Measurements from ENCODE around the gene SULT1C3. TPM values are rescaled to one million over a fixed set of nuclear protein-coding genes. Genes with fewer than 3 reads are reported as not detected.

Gene SULT1C3
- total RNA-seq, 1 experiment from 2014 or later, result not detected

DNA sequence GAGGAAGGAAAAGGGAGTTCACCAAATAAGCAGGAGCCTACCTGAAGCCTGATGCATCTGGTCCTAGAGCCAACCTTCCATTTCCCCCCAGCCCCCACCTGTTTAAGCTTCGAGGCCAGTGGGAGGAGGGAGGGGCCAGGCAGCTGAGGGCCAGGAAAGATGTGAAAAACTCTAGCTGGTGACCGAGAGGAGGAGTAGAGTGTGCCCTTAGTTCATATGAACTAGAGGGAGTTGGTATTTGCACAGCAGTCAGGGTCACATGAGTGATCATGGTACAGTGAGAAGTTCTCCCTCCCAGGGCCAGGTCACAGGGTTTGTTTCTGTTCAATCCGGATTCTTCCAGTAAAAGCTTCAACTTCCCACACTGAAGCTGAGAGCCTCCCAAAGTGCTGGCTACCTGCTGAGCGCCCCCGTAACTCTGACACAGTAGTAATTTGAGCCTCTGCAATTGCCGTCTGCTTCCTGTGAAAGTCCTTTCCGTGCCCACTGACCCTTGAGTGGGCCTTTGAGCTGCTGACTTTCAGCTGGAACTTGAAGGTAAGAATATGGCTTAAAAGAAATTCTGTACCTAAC is 48.9 kb downstream of the SULT1C3 start, which contains the start of gene SULT1C2:
Gene SULT1C2 (plus strand): TSS at position 362 of the 573 bp plus-strand sequence. CDS start 4,773 bp downstream, outside the sequence.
- H3K9me3 Mint-ChIP-seq (ENCODE audit: unreplicated experiment), result peaks cover under 1% of the 10 kb centered on the region
- POLR2A ChIA-PET, result no interaction called here
- H3K4me1 Mint-ChIP-seq (ENCODE audit: insufficient read depth, unreplicated experiment), result no peaks in the 10 kb centered on the region
- no peak for DNase-seq (ENCODE audit: unreplicated experiment)
- peaks cover 11% of the 10 kb centered on the region for H3K27me3 Mint-ChIP-seq (ENCODE audit: insufficient read depth, unreplicated experiment)
- BruUV-seq (replicated peaks), result no TSS peak
- intact Hi-C loops (cut with micrococcal nuclease), result no loop called here
- H3K27ac Mint-ChIP-seq (ENCODE audit: low read depth, unreplicated experiment), result no peak within 1 kb of the TSS
- H3K4me3 Mint-ChIP-seq (ENCODE audit: unreplicated experiment), result no peak within 1 kb of the TSS
- no peak for TF ChIP-seq CTCF (IDR thresholded peaks at IDR 0.05; ENCODE audit: unreplicated experiment)
- no peaks in the 10 kb centered on the region for H3K36me3 Mint-ChIP-seq (ENCODE audit: insufficient read depth, unreplicated experiment)
- CTCF ChIA-PET, result interaction anchor here (0.5 to 1.1 kb wide), 4 partner anchors 21 to 1717 kb away, joined by 3 to 6 read pairs (median 3); no protein-coding TSS in a partner anchor

GRCh38 chr2:108293850-108294249 is 54.1 kb downstream of the SULT1C3 start:
- BruUV-seq (replicated peaks), result no TSS peak
- no peak for DNase-seq (ENCODE audit: unreplicated experiment)
- H3K27ac Mint-ChIP-seq (ENCODE audit: low read depth, unreplicated experiment), result no peak overlapping the region
- no peaks in the 10 kb centered on the region for H3K36me3 Mint-ChIP-seq (ENCODE audit: insufficient read depth, unreplicated experiment)
- H3K4me3 Mint-ChIP-seq (ENCODE audit: unreplicated experiment), result no peak overlapping the region
- no peaks in the 10 kb centered on the region for H3K27me3 Mint-ChIP-seq (ENCODE audit: insufficient read depth, unreplicated experiment)
- ChIA-PET POLR2A (no interaction called here), CTCF (interaction anchor here (1.4 kb wide), 1 partner anchor 11 kb away, joined by 4 read pairs; no protein-coding TSS in a partner anchor)
- H3K4me1 Mint-ChIP-seq (ENCODE audit: insufficient read depth, unreplicated experiment), result peaks cover 8% of the 10 kb centered on the region
- intact Hi-C loops (cut with micrococcal nuclease), result no loop called here
- no peaks in the 10 kb centered on the region for H3K9me3 Mint-ChIP-seq (ENCODE audit: unreplicated experiment)
- no peak for TF ChIP-seq CTCF (IDR thresholded peaks at IDR 0.05; ENCODE audit: unreplicated experiment)

DNA sequence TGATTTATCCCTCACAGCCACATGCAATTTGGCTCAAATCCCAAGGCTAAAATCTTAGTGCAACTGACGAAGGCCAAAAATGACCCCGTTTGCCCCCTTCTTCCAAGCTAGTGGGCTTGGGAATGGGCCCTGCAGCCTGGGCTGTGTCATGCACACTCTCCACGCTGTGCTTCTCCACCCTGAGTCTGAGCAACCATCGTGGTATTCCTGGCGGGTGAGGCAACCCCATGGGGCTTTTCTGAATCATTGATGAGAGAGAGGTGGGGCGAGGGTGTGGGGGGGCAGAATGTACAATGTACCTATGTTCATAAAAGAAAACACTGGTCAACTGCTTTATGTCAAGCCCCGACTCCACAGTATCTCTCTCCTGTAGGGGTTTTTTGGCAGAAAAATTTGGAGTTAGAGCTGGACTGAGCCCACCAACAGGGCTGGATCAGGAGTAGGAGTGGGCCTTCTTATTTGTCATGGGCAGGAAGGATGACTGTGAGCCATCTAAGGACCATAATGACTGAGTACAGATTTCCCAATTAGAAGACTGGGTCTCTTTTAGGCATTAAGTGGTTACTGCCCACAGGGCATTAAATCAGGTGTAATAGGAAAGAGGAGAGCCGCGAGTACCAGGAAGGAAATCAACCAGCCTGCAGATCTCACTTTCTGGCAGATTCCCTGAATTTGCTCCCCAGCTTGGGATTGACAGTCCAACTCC is 57.8 kb downstream of the SULT1C3 start:
- BruUV-seq (replicated peaks), result no TSS peak
- peak; percentile 58 for DNase-seq (ENCODE audit: unreplicated experiment)
- no peak overlapping the region for H3K27ac Mint-ChIP-seq (ENCODE audit: low read depth, unreplicated experiment)
- peaks cover 13% of the 10 kb centered on the region for H3K4me1 Mint-ChIP-seq (ENCODE audit: insufficient read depth, unreplicated experiment)
- H3K27me3 Mint-ChIP-seq (ENCODE audit: insufficient read depth, unreplicated experiment), result no peaks in the 10 kb centered on the region
- H3K9me3 Mint-ChIP-seq (ENCODE audit: unreplicated experiment), result no peaks in the 10 kb centered on the region
- ChIA-PET POLR2A (no interaction called here), CTCF (no interaction called here)
- H3K4me3 Mint-ChIP-seq (ENCODE audit: unreplicated experiment), result no peak overlapping the region
- no peaks in the 10 kb centered on the region for H3K36me3 Mint-ChIP-seq (ENCODE audit: insufficient read depth, unreplicated experiment)
- no peak for TF ChIP-seq CTCF (IDR thresholded peaks at IDR 0.05; ENCODE audit: unreplicated experiment)
- intact Hi-C loops (cut with micrococcal nuclease), result no loop called here

GRCh38 chr2:108301558-108301957 is 61.8 kb downstream of the SULT1C3 start:
- Mint-ChIP-seq H3K27ac (ENCODE audit: low read depth, unreplicated experiment) (no peak overlapping the region), H3K36me3 (ENCODE audit: insufficient read depth, unreplicated experiment) (no peaks in the 10 kb centered on the region), H3K4me3 (ENCODE audit: unreplicated experiment) (no peak overlapping the region), H3K27me3 (ENCODE audit: insufficient read depth, unreplicated experiment) (no peaks in the 10 kb centered on the region), H3K9me3 (ENCODE audit: unreplicated experiment) (no peaks in the 10 kb centered on the region), H3K4me1 (ENCODE audit: insufficient read depth, unreplicated experiment) (peaks cover 13% of the 10 kb centered on the region)
- ChIA-PET POLR2A (no interaction called here), CTCF (no interaction called here)
- intact Hi-C loops (cut with micrococcal nuclease), result no loop called here
- DNase-seq (ENCODE audit: unreplicated experiment), result no peak
- no TSS peak for BruUV-seq (replicated peaks)
- TF ChIP-seq CTCF (IDR thresholded peaks at IDR 0.05; ENCODE audit: unreplicated experiment), result no peak

Data from MCF 10A (cell line).